Activated CD4-positive, alpha-beta memory T cell treated with anti-CD3 and anti-CD28 coated beads, Interleukin-2, amount 10 ng/mL, durations not matched to agents 7 days and 5 days (primary cell): ENCODE data around the gene UTP11. TPM values are rescaled to one million over a fixed set of nuclear protein-coding genes. Genes with fewer than 3 reads are reported as not detected.

Experiments
- CTCF ChIA-PET: fragments of 350-600 bp; sonication (Branson Sonifier 250); formaldehyde crosslinking; loops from one replicate; lab custom pipeline; 2021; ENCODE audit warnings: antibody characterized with exemption, inconsistent platforms; lab: Charles Lee
- POLR2A ChIA-PET: fragments of 350-600 bp; sonication (Branson Sonifier 250); formaldehyde crosslinking; loops from one replicate; lab custom pipeline; 2021; ENCODE audit warnings: antibody characterized with exemption; lab: Charles Lee
- DNase-seq: peaks from one replicate; pipeline ENCODE4 v3.0.0-alpha.2; 2020
- H3K27ac Mint-ChIP-seq: one replicate; pipeline ENCODE4 v1.8.0; 2021; ENCODE audit warnings: mild to moderate bottlenecking, mixed read lengths
- H3K27me3 Mint-ChIP-seq: one replicate; pipeline ENCODE4 v1.8.0; 2021; ENCODE audit warnings: mixed read lengths
- H3K36me3 Mint-ChIP-seq: one replicate; pipeline ENCODE4 v1.8.0; 2021; ENCODE audit warnings: low read depth, mixed read lengths
- H3K4me1 Mint-ChIP-seq: one replicate; pipeline ENCODE4 v1.8.0; 2021; ENCODE audit warnings: mixed read lengths
- H3K4me3 Mint-ChIP-seq: one replicate; pipeline ENCODE4 v1.8.0; 2021; ENCODE audit warnings: mild to moderate bottlenecking, mixed read lengths
- H3K9me3 Mint-ChIP-seq: one replicate; pipeline ENCODE4 v1.8.0; 2021; ENCODE audit warnings: mixed read lengths
- total RNA-seq, 2 experiments: library from RNA; stranded (reverse); gene quantifications; one replicate each; pipeline ENCODE4 v1.2.3, GENCODE V29; 2021

The UTP11 gene
- total RNA-seq, 2 experiments from 2014 or later = 29.1 to 33.2 TPM

DNA sequence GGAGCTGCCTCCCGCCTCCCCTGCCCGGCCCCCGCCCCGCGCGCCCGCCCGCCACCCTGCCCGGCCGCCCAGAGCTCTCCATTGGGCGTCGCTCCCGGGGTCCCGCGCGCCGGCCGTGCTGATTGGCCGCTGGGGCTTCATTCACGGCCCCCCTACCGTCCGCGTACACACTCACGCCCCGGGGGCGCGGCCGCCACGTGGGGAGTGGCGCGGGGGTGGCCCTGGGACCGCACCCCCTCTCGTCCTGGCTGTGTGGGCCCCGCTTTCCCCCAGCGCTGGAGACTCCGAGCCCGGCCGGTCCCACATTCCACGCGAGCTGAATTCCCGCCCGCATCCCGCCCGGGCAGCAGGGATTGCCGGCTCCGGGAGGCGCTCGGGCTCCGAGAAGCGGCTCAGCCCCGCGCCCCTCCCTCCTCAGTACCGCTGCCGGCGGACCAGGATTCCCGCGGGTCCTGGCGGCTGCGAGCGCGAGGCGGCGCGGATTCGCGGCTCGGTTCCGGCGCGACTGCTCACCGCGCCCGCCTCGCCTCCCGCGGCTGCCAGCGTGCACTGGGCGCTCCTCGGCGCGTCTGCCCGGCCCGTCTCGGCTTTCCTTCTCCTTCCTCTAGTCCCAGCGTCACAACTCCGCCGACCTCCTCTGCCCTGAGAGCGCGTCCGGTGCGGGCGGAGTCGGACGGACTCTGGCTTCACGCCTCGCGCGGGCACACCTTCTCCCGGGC, 34.5 kb downstream of the UTP11 start:
- peak overlapping the region; percentile 71 for H3K4me3 Mint-ChIP-seq
- ChIA-PET CTCF (interaction anchor here (0.7 to 1.0 kb wide), 2 partner anchors 58 to 187 kb away, joined by 3 read pairs; partner anchors contain the start of gene SF3A3), POLR2A (interaction anchor here (0.9 to 1.4 kb wide), 2 partner anchors 17 to 21 kb away, joined by 3 to 5 read pairs; no protein-coding TSS in a partner anchor)
- no peaks in the 10 kb centered on the region for H3K36me3 Mint-ChIP-seq
- no peaks in the 10 kb centered on the region for H3K9me3 Mint-ChIP-seq
- no peak overlapping the region for H3K27ac Mint-ChIP-seq
- H3K4me1 Mint-ChIP-seq = peaks cover 14% of the 10 kb centered on the region
- peak; percentile 73 for DNase-seq
- peaks cover 50% of the 10 kb centered on the region for H3K27me3 Mint-ChIP-seq

DNA sequence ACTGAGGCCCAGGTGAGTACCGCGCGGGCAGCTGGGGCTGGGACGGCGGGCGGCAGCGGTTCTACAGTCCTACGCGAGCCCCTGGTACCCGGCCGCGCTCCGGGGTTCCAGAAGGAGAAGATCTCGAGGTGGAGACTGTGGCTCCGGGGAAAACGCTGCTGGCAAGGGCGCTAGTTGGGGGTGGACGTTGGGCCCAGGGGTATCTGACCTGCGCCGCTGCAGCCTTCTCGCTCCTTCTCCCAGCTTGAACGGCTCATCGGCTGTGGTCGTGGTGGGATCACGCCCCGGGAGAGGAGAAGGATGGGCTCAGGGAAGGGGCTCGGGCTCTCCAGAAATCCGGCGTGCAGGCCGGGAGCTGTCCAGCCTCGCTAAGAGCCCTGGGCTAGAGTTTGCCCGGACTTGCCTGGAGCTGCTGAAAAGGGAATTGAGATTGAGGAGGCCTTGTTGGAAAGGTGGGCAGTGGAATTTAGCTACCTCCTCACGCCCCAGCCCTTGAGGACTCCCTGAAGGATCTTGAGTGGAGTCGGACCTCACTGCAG, 35.1 kb downstream of the UTP11 start:
- H3K36me3 Mint-ChIP-seq = no peaks in the 10 kb centered on the region
- H3K27ac Mint-ChIP-seq = no peak overlapping the region
- DNase-seq = no peak
- H3K4me3 Mint-ChIP-seq = peak overlapping the region; percentile 71
- POLR2A ChIA-PET = interaction anchor here (1.4 kb wide), 1 partner anchor 18 kb away, joined by 3 read pairs; no protein-coding TSS in a partner anchor
- H3K9me3 Mint-ChIP-seq = no peaks in the 10 kb centered on the region
- CTCF ChIA-PET = interaction anchor here (1.1 kb wide), 1 partner anchor 18 kb away, joined by 3 read pairs; no protein-coding TSS in a partner anchor
- H3K4me1 Mint-ChIP-seq = peaks cover 14% of the 10 kb centered on the region
- peaks cover 44% of the 10 kb centered on the region for H3K27me3 Mint-ChIP-seq

DNA sequence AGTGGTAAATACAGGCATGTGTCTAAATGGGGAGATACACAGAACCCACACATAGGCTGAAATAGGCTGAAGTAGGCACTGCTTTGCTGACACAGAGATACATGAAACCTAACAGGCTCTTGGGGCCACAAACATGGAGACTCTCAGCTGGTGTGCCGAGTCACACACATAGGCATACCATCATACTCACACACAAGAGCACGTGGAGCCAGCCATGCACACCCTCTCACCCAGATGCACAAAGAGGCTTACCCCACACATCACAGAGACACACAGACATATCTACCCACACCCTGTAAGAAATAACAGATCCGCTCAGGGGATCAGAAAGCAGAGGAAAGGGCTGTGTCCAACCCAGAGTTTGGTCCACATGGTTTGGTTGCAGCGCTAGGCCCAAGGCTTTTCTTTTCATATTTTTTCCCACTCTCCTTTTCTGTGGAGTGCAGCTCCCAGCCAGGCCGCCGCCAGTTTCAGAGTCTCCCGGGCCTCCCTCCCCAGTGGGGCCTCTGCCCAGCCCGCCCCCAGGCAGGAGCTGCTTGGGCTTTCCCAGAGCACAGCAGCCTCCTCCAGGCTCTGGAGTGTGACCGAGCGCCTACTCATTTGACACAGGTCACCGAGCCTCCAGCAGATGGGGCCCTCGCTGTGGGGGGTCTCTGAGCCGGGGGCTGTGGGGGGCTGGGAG, 38.0 kb downstream of the UTP11 start:
- no peak for DNase-seq
- CTCF ChIA-PET = no interaction called here
- no peak overlapping the region for H3K4me3 Mint-ChIP-seq
- POLR2A ChIA-PET = no interaction called here
- H3K27me3 Mint-ChIP-seq = peaks cover 31% of the 10 kb centered on the region
- no peaks in the 10 kb centered on the region for H3K9me3 Mint-ChIP-seq
- peaks cover 7% of the 10 kb centered on the region for H3K4me1 Mint-ChIP-seq
- no peaks in the 10 kb centered on the region for H3K36me3 Mint-ChIP-seq
- H3K27ac Mint-ChIP-seq = no peak overlapping the region

DNA sequence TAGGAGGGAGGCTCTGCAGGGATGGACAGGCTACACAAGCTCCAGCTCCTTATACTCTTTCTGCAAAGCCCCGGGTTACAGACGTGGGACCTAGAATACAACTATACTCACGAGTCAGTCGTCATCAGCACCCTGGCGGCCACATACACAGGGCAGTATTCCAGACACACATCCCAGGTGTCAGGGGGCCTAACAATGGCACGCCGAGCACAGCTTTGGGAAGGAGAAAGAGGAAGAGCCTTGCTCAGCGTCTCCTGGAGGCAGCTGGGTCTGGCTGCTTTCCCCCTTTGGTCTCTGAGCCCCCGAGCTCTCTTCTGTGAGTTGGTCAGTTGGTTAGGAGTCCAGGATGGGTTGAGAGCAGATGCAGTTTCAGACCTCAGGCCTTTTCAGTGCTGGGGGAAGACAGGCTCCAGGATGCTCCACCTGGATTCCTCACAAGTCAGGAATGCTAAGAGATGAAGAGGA, 38.6 kb downstream of the UTP11 start:
- H3K4me3 Mint-ChIP-seq = no peak overlapping the region
- POLR2A ChIA-PET = no interaction called here
- no peaks in the 10 kb centered on the region for H3K36me3 Mint-ChIP-seq
- DNase-seq = no peak
- H3K4me1 Mint-ChIP-seq = peaks cover 5% of the 10 kb centered on the region
- peaks cover 33% of the 10 kb centered on the region for H3K27me3 Mint-ChIP-seq
- CTCF ChIA-PET = no interaction called here
- no peak overlapping the region for H3K27ac Mint-ChIP-seq
- H3K9me3 Mint-ChIP-seq = no peaks in the 10 kb centered on the region

GRCh38 chr1:38052750-38053415, 40.3 kb downstream of the UTP11 start:
- Mint-ChIP-seq H3K4me1 (peaks cover 4% of the 10 kb centered on the region), H3K4me3 (no peak overlapping the region), H3K27ac (no peak overlapping the region), H3K27me3 (peaks cover 27% of the 10 kb centered on the region), H3K9me3 (no peaks in the 10 kb centered on the region), H3K36me3 (no peaks in the 10 kb centered on the region)
- CTCF ChIA-PET = no interaction called here
- DNase-seq = no peak
- POLR2A ChIA-PET = no interaction called here

DNA sequence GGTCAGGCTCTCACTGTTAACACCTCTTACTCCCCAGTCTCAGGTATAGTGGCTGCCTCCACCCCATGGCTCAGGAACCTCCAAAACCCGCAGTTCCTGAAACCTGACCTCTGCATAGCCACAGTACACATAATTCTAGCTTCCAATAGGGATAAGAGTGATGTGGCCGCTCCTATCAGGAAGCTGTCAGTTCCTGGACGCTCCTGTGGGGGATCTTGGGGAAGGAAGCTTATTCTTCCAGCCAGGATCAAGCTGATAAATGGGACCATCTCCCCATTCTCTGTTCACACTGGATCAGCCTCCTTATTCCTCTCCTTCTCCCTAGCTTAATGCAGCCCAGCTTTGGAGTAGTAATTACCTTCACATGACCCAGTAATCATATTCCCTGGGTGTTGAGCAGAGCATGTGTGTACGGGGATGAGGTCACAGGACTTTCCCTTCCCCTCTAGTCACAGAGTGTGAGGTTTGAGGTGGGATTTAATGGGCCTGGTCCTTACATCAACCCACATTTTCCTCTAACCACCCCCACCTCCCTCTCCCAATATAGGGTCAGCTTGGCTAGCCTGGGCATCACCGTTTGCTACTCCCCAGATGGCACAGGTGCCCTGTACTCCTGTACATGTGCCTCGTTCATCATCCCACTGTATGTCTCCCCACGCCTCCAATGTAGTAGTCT, 41.0 kb downstream of the UTP11 start:
- ChIA-PET POLR2A (interaction anchor here (0.6 kb wide), 1 partner anchor 302 kb away, joined by 3 read pairs; no protein-coding TSS in a partner anchor), CTCF (no interaction called here)
- Mint-ChIP-seq H3K36me3 (no peaks in the 10 kb centered on the region), H3K9me3 (no peaks in the 10 kb centered on the region), H3K4me3 (no peak overlapping the region), H3K4me1 (peaks cover 4% of the 10 kb centered on the region), H3K27me3 (peaks cover 20% of the 10 kb centered on the region), H3K27ac (no peak overlapping the region)
- DNase-seq = no peak

DNA sequence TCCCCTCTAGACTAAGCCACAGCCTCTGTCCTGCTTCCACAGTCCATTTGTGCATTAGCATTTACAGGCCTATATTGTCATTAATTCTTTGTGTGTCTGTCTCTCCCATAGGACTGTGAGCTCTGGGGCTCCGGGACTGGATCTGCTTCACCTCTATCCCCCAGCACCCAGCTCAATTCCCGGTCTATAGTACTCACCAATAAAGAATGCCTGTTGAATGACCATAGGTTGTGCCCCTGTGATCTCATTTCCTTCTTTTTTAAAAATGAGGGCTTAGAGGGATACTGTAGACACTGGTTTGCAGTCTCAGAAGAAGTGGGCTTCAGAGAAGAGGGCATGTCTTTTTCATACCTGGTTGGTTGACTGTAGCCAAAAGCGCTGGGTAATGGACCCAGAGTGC, 42.9 kb downstream of the UTP11 start:
- H3K27ac Mint-ChIP-seq = no peak overlapping the region
- ChIA-PET POLR2A (no interaction called here), CTCF (no interaction called here)
- H3K4me1 Mint-ChIP-seq = peaks cover 4% of the 10 kb centered on the region
- no peak for DNase-seq
- peaks cover 11% of the 10 kb centered on the region for H3K27me3 Mint-ChIP-seq
- H3K4me3 Mint-ChIP-seq = no peak overlapping the region
- H3K36me3 Mint-ChIP-seq = no peaks in the 10 kb centered on the region
- no peaks in the 10 kb centered on the region for H3K9me3 Mint-ChIP-seq

DNA sequence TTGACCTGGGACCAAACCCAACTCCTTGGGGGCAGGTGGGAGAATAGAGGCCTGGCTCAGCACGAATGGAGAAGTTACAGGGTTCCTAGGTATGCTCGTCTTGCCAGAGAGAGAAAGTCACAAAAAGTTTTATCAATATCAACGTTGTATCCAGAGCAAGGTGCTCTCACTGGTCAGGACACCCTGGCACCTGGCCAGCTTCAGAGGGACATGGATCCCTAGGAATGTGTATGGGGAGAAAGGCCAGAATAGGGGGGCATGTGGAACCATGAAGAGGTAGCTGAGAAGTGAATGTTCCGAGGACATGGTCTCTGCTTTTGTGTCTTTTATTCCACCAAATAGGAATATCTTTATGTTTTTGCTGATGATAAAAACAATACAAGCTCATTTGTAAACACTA, 43.4 kb downstream of the UTP11 start:
- no peak for DNase-seq
- no peaks in the 10 kb centered on the region for H3K36me3 Mint-ChIP-seq
- no peak overlapping the region for H3K27ac Mint-ChIP-seq
- H3K27me3 Mint-ChIP-seq = peaks cover 11% of the 10 kb centered on the region
- POLR2A ChIA-PET = interaction anchor here (0.5 kb wide), 1 partner anchor 23 kb away, joined by 3 read pairs; no protein-coding TSS in a partner anchor
- no peaks in the 10 kb centered on the region for H3K9me3 Mint-ChIP-seq
- H3K4me1 Mint-ChIP-seq = peaks cover 4% of the 10 kb centered on the region
- CTCF ChIA-PET = no interaction called here
- no peak overlapping the region for H3K4me3 Mint-ChIP-seq

DNA sequence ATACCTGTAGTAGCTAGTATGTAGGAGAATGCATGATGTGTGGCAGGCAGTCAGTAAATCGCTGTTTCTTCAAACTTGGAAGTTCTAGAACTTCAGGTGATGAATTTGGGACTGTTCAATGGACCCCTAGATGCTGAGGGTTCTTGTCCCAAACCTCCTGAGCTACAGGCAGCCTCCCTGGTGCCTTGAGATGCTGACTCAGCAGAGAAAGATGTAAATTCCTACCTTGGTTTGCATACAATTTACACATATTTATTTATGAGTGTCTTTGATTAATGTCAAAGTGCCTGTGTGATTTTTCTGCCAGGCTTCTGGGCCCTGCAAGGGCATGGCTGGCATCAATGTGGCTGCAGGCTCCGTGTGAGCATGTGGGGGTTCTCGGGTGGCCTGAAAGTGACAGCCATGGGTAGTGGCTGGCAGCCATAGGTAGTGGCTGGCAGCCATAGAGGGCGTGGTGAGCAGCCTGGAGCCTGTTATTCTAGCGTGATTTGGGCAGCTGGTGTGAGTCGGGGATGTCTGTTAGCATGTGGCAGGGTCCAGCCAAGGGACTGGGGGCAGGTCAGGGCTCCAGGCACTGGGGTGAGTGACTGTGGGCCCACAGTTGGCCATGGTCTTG, 47.2 kb downstream of the UTP11 start:
- DNase-seq = no peak
- POLR2A ChIA-PET = no interaction called here
- Mint-ChIP-seq H3K27ac (no peak overlapping the region), H3K4me3 (no peak overlapping the region), H3K9me3 (no peaks in the 10 kb centered on the region), H3K4me1 (no peaks in the 10 kb centered on the region), H3K36me3 (no peaks in the 10 kb centered on the region), H3K27me3 (peaks cover 7% of the 10 kb centered on the region)
- CTCF ChIA-PET = no interaction called here

GRCh38 chr1:38060498-38060897, 48.0 kb downstream of the UTP11 start:
- no peaks in the 10 kb centered on the region for H3K4me1 Mint-ChIP-seq
- no peaks in the 10 kb centered on the region for H3K36me3 Mint-ChIP-seq
- H3K9me3 Mint-ChIP-seq = no peaks in the 10 kb centered on the region
- H3K27ac Mint-ChIP-seq = no peak overlapping the region
- no peak for DNase-seq
- ChIA-PET POLR2A (no interaction called here), CTCF (no interaction called here)
- H3K4me3 Mint-ChIP-seq = no peak overlapping the region
- H3K27me3 Mint-ChIP-seq = peaks cover 5% of the 10 kb centered on the region

DNA sequence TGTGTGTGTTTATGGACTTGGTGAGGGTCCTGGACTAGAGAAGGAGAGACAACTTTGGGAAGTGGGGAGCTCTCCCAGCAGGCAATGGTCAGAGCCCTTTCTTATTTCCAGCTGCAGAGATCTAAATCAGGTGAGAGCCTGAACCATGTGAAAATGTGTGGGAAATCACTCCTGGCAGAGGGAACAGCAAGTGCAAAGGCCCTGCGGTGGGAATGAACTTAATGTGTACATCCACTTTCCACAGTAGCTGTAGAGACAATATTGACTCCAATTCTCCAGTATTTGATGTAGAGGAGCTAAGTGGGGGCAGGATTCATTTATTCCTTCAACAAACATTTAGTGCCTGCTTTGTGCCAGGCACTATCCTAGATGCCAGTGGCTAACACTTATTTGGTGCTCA, 48.8 kb downstream of the UTP11 start:
- Mint-ChIP-seq H3K27ac (no peak overlapping the region), H3K27me3 (no peaks in the 10 kb centered on the region), H3K9me3 (no peaks in the 10 kb centered on the region), H3K4me3 (no peak overlapping the region), H3K36me3 (no peaks in the 10 kb centered on the region), H3K4me1 (no peaks in the 10 kb centered on the region)
- ChIA-PET CTCF (no interaction called here), POLR2A (no interaction called here)
- DNase-seq = no peak

- Mint-ChIP-seq H3K4me3 (no peak overlapping the region), H3K9me3 (no peaks in the 10 kb centered on the region), H3K27ac (no peak overlapping the region), H3K36me3 (no peaks in the 10 kb centered on the region), H3K4me1 (no peaks in the 10 kb centered on the region), H3K27me3 (no peaks in the 10 kb centered on the region)
- ChIA-PET CTCF (no interaction called here), POLR2A (no interaction called here)
- DNase-seq = no peak
These were observed 49.4 kb downstream of the UTP11 start for GRCh38 chr1:38061883-38062328.
